ENCODE measurements around the gene GTF3C5.

GTF3C5 gene

DNA sequence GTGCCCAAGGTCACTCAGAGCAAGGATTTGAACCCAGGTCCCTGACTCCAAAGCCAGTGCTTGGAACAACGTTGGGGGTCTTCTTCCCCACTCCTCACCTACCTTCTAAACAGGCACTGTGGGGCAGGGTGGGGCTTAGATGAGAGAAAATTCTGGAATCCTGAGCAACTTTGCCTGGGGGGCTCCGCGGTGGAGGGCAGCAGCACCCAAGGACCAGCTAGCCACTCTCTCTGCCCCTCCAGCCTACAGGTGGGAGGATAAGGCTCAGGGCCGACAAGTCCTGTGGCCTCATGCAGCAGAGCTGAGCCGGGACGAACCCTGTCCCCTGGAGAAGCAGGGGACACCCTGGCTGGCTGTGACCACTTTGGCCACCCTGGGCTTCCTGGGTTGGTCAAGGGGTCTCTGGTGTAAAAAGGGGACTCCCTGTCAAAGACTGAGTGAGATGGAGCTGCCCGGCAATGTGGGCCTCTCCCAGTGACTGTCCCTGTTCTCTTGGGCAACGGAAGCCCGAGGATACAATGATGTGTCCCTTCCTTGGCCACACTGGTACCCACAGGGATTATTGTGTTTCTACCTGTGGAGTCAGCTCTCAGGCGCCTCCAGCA lies 57.5 kb downstream of the GTF3C5 start:
- no peaks in the 10 kb centered on the region for H3K79me2 ChIP-seq (ENCODE audit: control insufficient read depth, low read length)
- TF ChIP-seq, protein P1, sequence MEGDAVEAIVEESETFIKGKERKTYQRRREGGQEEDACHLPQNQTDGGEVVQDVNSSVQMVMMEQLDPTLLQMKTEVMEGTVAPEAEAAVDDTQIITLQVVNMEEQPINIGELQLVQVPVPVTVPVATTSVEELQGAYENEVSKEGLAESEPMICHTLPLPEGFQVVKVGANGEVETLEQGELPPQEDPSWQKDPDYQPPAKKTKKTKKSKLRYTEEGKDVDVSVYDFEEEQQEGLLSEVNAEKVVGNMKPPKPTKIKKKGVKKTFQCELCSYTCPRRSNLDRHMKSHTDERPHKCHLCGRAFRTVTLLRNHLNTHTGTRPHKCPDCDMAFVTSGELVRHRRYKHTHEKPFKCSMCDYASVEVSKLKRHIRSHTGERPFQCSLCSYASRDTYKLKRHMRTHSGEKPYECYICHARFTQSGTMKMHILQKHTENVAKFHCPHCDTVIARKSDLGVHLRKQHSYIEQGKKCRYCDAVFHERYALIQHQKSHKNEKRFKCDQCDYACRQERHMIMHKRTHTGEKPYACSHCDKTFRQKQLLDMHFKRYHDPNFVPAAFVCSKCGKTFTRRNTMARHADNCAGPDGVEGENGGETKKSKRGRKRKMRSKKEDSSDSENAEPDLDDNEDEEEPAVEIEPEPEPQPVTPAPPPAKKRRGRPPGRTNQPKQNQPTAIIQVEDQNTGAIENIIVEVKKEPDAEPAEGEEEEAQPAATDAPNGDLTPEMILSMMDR (IDR thresholded peaks at IDR 0.05; ENCODE audit: low read depth, low read length, poor library complexity, severe bottlenecking), result no peak
- no peak for TF ChIP-seq EZH2phosphoT487 (IDR thresholded peaks at IDR 0.05; ENCODE audit: borderline replicate concordance, low read length)
- no peaks in the 10 kb centered on the region for H3K27me3 ChIP-seq (ENCODE audit: control insufficient read depth, low read length)
- no peaks in the 10 kb centered on the region for H4K20me1 ChIP-seq (ENCODE audit: control insufficient read depth, insufficient read depth, low read depth, low read length)
- no peaks in the 10 kb centered on the region for H3K36me3 ChIP-seq (ENCODE audit: control insufficient read depth, low read length)
- no peak overlapping the region for H3K4me2 ChIP-seq (ENCODE audit: low read length)
- no peak overlapping the region for H3K27ac ChIP-seq (ENCODE audit: low read depth, low read length)
- H3K4me1 ChIP-seq (ENCODE audit: control insufficient read depth, low read length), result no peaks in the 10 kb centered on the region
- H3K9me2 ChIP-seq (replicated peaks; ENCODE audit: control insufficient read depth, low read length), result no peaks in the 10 kb centered on the region
- H3K4me3 ChIP-seq (ENCODE audit: low read length), result no peak overlapping the region
- H3K9me3 ChIP-seq (ENCODE audit: control insufficient read depth, insufficient read depth, low read length), result no peaks in the 10 kb centered on the region
- no peaks in the 10 kb centered on the region; the same call in 1 of the 2 replicates for H3F3A ChIP-seq (ENCODE audit: control insufficient read depth, insufficient read depth)

DNA sequence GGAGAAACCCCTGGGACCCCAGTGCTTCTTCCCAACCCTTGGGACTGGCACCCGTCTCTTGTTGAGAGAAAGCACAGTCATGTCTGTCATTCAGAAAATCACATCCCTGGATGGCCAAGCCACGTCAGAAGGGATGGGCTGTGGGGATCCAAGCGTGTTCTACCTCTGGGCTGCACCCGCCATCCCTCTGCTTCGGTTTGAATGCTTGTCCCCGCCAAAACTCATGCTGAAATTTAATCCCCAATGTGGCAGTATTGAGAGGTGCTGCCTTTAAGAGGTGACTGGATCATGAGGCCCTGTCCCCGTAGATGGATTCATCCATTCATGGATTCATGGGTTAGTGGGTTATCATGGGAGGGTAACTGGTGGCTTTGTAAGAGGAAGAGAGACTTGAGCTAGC lies 58.0 kb downstream of the GTF3C5 start:
- H3K4me2 ChIP-seq (ENCODE audit: low read length), result no peak overlapping the region

DNA sequence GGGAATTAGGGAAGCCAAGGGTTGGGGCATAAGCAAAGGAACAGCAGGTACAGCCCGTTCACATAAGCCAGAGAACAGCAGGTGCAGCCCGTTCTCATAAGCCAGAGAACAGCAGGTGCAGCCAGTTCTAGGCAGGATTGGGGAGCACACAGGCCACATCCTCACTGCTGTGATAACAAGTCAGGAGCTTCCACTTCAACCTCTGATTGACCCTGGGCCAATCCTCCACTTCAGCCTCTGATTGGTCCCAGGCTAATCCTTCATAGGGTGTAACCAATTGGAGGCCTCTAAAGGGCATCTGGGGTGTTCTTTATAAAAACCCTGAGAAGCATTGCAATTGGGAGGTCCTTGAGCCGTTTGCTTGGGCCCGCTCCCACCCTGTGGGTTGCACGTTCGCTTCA lies 58.5 kb downstream of the GTF3C5 start:
- no peaks in the 10 kb centered on the region; the same call in 1 of the 2 replicates for H3F3A ChIP-seq (ENCODE audit: control insufficient read depth, insufficient read depth)
- TF ChIP-seq, protein P1 (IDR thresholded peaks at IDR 0.05; ENCODE audit: low read depth, low read length, poor library complexity, severe bottlenecking), result no peak
- no peak for TF ChIP-seq EZH2phosphoT487 (IDR thresholded peaks at IDR 0.05; ENCODE audit: borderline replicate concordance, low read length)
- no peaks in the 10 kb centered on the region for H3K36me3 ChIP-seq (ENCODE audit: control insufficient read depth, low read length)
- H4K20me1 ChIP-seq (ENCODE audit: control insufficient read depth, insufficient read depth, low read depth, low read length), result no peaks in the 10 kb centered on the region
- H3K4me3 ChIP-seq (ENCODE audit: low read length), result no peak overlapping the region
- H3K79me2 ChIP-seq (ENCODE audit: control insufficient read depth, low read length), result no peaks in the 10 kb centered on the region
- H3K27me3 ChIP-seq (ENCODE audit: control insufficient read depth, low read length), result no peaks in the 10 kb centered on the region
- no peak overlapping the region for H3K27ac ChIP-seq (ENCODE audit: low read depth, low read length)
- H3K4me2 ChIP-seq (ENCODE audit: low read length), result no peak overlapping the region
- H3K4me1 ChIP-seq (ENCODE audit: control insufficient read depth, low read length), result no peaks in the 10 kb centered on the region
- no peaks in the 10 kb centered on the region for H3K9me2 ChIP-seq (replicated peaks; ENCODE audit: control insufficient read depth, low read length)
- H3K9me3 ChIP-seq (ENCODE audit: control insufficient read depth, insufficient read depth, low read length), result no peaks in the 10 kb centered on the region

More for the DNA sequence above, 58.0 kb downstream of the GTF3C5 start:
- Histone ChIP-seq H3K4me3 (ENCODE audit: low read length) (no peak overlapping the region), H3F3A (ENCODE audit: control insufficient read depth, insufficient read depth) (no peaks in the 10 kb centered on the region; the same call in 1 of the 2 replicates), H3K36me3 (ENCODE audit: control insufficient read depth, low read length) (no peaks in the 10 kb centered on the region), H3K27me3 (ENCODE audit: control insufficient read depth, low read length) (no peaks in the 10 kb centered on the region), H4K20me1 (ENCODE audit: control insufficient read depth, insufficient read depth, low read depth, low read length) (no peaks in the 10 kb centered on the region), H3K79me2 (ENCODE audit: control insufficient read depth, low read length) (no peaks in the 10 kb centered on the region), H3K9me3 (ENCODE audit: control insufficient read depth, insufficient read depth, low read length) (no peaks in the 10 kb centered on the region), H3K27ac (ENCODE audit: low read depth, low read length) (no peak overlapping the region), H3K4me1 (ENCODE audit: control insufficient read depth, low read length) (no peaks in the 10 kb centered on the region), H3K9me2 (replicated peaks; ENCODE audit: control insufficient read depth, low read length) (no peaks in the 10 kb centered on the region)
- TF ChIP-seq EZH2phosphoT487 (IDR thresholded peaks at IDR 0.05; ENCODE audit: borderline replicate concordance, low read length), result no peak
- TF ChIP-seq, protein P1 (IDR thresholded peaks at IDR 0.05; ENCODE audit: low read depth, low read length, poor library complexity, severe bottlenecking), result no peak

Measured in DOHH2 (cell line).